NCI-H2029 (cell line): Measurements from ENCODE around the gene TGFB3.
"Not testable (repeated sequence)": the region's sequence is repeated elsewhere in the genome, so short reads cannot be mapped to it uniquely, and the experiment has no call there.

Experiments
- DNase-seq: peaks from one replicate; lab custom pipeline; 2025; lab: John Stamatoyannopoulos, UW

Gene TGFB3

DNA sequence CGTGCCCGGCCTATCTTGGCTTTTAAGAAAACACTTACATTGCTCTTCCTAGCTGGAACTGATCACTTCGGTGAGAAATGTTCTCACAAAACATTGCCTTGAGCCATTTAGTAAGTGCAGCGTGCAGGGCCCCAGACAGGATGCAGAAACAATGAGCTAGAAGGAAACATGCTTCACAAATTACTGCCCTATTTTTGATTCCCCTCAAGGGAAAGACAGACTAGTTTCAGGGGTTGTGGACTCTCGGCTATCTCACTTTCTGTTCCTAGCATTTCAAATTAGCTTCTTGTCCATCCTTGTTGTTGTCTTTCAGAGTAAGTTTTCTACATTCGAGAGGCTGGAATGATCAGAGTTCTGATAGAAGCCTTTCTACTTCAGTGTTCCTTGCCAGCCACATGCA is 21.6 kb downstream of the TGFB3 start:
- DNase-seq, result no peak

DNA sequence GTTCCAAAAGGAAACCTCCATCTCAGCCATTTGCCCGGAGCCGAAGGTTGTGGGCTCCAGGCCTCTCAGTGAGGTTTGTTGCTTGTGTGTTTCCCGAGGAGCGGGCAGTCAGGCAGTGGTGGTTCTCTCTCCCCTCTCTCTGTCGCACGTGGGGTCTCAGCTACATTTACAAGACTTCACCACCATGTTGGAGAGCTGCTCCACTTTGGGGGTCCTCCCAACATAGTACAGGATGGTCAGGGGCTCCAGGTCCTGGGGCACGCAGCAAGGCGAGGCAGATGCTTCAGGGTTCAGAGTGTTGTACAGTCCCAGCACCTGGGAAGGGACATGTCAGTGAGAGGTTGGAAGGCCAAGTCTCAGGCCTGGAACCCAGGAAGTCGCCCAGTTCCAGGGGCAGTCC is 22.8 kb downstream of the TGFB3 start:
- DNase-seq, result no peak

DNA sequence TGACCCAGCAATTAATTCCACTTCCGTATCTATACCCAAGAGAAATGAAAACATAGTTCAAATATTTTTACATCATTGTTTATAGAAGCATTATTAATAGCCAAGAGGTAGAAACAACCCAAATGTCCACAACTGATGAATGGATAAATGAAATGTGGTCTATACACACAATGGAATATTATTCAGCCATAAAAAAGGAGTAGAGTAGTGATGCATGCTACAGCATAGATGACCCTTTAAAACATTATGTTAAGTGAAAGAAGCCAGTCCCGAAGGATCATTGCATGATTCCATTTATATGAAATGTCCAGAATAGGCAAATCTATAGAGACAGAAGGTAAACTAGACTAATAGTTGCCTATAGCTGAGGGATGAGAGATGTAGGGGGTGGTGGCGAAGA is 29.3 kb downstream of the TGFB3 start:
- DNase-seq, result no peak

- DNase-seq, result no peak
Observed at GRCh38 chr14:75946785-75947184, 35.0 kb downstream of the TGFB3 start.

- DNase-seq, result no peak
Observed at GRCh38 chr14:75944607-75945241, 37.1 kb downstream of the TGFB3 start.

DNA sequence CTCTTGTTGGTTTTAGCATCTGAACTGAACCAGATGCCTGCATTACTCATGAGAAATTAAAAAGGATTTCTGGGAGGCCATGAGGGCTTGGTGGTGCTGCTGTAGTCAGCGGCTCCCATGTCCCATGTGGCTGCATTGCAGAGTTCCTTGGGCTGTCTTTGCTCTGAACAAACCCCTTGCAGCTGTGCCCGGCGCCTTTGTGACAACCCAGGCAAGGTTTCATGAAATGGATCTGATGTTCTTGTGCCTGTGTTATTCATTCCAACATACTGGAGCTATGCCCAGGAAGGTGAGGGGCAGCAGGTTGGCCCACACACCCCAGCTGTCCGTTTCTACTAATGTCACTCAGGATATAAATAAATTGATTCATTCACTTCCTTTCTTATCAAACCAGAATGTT is 40.8 kb downstream of the TGFB3 start:
- no peak for DNase-seq

- no peak for DNase-seq
Observed at GRCh38 chr14:75939200-75939599, 42.6 kb downstream of the TGFB3 start.

DNA sequence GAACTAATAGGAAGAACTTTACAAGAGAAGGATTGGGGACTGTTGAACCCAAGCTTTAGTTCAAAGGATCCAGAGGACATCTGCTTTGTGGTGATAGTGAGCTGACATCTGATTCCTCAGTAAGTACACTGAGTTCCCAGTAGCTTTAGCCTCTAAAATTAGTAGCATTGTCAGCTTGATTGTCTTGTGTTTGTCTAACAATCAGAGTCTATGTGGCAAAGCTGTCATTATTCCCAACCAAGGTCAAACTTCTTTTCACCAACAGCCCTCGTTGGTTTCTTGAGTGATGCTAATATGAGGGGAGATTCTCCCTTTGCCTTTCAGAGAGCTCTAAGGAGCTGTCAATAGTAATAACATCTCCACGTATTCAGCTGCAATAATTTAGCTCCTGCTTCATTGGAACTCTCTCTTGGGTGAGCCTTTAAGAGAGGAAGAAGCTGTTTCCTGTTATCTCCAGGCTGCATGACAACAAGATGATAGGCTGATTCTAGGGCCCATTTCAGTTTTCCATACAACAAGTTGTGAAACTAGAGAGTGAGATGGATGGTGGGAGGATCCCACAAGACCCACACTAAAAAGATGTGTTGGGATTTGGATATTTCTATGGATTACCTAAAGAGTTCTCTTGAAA is 46.7 kb downstream of the TGFB3 start:
- no peak for DNase-seq

DNA sequence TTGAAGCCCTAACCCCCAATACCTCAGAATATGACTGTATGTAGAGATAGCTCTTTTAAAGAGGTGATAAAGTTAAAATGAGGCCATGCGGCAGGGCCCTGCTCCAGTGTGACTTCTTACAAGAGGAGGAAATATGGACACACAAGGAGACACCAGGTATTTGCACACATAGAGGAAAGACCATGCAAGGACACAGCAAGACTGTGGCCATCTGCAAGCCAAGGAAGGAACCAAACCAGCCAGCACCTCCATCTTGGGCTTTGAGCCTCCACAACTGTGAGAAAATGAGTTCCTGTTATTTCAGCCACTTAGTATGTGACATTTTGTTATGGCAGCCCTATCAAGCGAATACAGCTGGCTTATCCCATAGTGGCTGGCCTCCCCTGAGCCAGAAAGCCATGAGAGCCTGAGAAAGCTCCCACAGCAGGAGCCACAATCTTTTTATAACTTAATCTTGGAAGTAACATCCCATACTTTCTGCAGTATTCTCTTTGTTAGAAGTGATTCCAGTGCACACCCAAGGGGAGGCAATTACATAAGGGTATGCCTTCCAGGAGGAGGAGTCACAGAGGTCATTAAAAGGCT is 48.0 kb downstream of the TGFB3 start:
- DNase-seq, result no peak

GRCh38 chr14:75928690-75929181 is 53.1 kb downstream of the TGFB3 start:
- DNase-seq, result no peak

DNA sequence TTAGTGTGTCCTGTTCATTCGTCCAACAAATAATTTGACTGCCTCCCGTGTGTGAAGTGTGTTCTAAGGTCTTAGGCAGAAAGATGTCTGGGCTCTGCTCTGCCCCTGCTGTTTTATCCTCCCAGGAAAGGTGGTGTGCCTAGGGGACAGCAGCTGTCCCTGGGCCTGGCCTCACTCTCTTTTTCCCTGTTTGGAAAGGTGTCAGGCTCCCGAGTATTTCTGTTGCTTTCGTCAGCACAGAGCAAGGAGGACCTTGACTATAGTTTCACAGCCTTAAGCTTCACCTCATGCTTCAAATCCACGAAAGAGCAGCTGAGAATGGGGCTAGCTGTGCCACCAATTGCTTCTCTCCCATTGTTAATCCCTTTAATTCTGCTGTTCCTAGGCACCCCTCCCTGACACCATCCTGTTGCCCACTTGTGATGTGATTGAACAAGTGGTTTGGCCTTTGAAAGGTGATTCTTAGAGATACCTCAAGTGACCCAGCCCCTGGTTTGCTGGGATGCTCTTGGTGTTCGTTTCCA is 54.2 kb downstream of the TGFB3 start:
- no peak for DNase-seq

GRCh38 chr14:75926431-75927115 is 55.2 kb downstream of the TGFB3 start:
- DNase-seq, result no peak

- DNase-seq, result not testable (repeated sequence)
Observed at GRCh38 chr14:75925141-75925840, 56.5 kb downstream of the TGFB3 start.

- not testable (repeated sequence) for DNase-seq
Observed at GRCh38 chr14:75920421-75920820, 61.4 kb downstream of the TGFB3 start.

DNA sequence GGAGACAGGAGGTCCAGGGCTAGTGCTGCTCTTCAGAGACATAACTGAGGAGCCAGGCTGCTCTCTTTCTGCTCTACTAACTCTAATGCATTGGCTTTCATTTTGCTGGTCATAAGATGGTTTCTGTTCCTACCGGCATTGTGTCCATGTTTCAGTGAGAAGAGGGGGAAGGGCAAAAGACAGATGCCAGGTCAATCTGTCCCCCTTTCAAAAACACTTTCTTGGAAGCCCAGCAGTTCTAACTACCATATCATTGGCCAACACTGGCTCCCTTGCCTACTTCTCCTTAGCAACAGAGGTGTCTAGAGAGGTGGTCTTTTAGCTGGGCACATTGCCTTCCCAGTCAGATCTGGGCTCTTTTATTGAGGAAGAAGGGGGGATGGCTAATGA is 63.9 kb downstream of the TGFB3 start:
- DNase-seq, result no peak

DNA sequence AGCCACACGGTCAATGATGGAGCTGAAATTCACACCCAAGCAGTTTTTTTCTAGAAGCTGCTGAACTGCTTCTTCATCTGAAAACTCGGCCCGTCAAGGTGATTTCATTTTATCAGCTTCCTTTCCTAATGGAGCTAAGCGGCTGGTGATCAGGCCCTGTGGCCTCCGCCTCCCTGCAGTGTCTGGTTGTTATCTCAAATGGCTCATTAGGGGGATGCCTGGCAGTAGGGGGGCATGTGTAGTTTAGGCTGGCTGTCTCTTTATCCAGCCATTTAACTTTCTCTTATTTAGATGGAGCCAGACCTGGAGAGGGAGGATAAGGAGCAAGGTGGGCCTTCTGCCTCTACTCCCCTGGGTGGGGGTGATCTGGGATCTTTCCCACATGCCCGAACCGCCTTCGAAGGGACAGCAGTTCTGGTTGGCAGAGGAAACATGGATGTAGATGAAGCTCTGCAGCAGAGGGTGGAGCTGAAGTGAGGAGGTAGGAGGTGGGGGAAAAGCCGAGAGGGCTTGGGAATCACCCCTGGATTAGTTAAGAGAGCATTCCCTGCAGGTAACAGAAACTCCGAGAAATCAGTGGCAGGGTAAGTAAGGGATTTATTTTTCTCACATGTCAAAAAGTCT is 64.4 kb downstream of the TGFB3 start:
- DNase-seq, result no peak

GRCh38 chr14:75915045-75915444 is 66.8 kb downstream of the TGFB3 start:
- DNase-seq, result no peak

DNA sequence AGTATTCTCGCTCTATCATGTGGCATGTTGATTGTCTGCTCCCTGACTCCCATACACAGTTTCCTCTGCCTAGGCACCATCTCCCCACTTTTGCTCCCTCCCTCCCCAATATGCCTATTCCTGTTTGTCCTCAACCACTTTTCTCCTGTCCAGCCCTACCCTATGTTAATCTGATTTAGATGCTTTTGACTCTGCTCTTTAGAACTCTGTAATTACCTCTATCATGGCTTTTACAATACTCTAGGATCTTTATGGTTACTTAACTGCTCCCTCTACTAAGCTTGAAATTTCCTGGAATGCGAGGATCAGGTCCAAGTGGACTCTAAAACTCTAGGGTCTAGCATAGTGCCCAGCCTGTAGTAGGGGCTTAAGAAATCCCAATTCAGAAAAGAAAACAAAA is 68.6 kb downstream of the TGFB3 start:
- no peak for DNase-seq

GRCh38 chr14:75911883-75912282 is 69.9 kb downstream of the TGFB3 start:
- DNase-seq, result no peak

- DNase-seq, result no peak
Observed at GRCh38 chr14:75910048-75910447, 71.7 kb downstream of the TGFB3 start.

DNA sequence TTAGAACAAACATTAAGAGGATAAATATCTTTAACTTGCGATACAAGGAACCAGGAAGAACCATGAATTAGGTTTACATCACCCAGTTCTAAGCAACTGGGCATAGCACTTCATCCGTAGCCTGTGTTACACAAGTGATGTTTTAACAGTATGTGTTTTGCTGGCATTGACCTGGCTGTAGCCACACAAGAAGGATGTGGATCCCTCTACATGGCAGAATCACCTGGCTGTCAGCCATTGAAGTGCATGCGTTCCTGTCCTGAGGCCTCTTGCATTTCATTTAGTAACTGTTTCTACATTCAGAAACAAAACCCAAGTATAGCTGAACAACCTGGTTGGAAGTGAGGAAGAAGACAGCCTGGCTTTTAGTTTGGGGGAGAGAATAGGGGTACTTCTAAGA is 72.2 kb downstream of the TGFB3 start:
- DNase-seq, result no peak
